ENCODE results near the gene APC. TPM values are rescaled to one million over a fixed set of nuclear protein-coding genes. Genes with fewer than 3 reads are reported as not detected.
A peak's percentile ranks its signal among the peaks of the same experiment; 100 is the strongest.

The APC gene
- total RNA-seq, 4 donors from 2014 or later, result 70.4 to 91.9 (median 83.1) TPM

GRCh38 chr5:112707187-112708102 is 30.2 kb upstream of the APC start:
- 2% methylated on average over 45 to 46 of the region's 61 CpGs for WGBS, 2 donors

GRCh38 chr5:112708103-112708622 is 29.5 kb upstream of the APC start:
- H3K9me3 ChIP-seq, result no peaks in the 10 kb centered on the region
- H3K36me3 ChIP-seq, result no peaks in the 10 kb centered on the region
- H3K4me3 ChIP-seq, result peak overlapping the region; percentile 84 to 99 (median 91)
- no peak for DNase-seq (ENCODE audit: low spot score in 2 of 2)
- H3K4me1 ChIP-seq, result peaks cover 0 to 44% (median 21%) of the 10 kb centered on the region in 4 donors
- H3K27me3 ChIP-seq, result no peaks in the 10 kb centered on the region
- WGBS, 2 donors, result 0 to 2% methylated on average over 13 of the region's 13 CpGs
- peak overlapping the region; percentile 90 to 96 (median 93) for H3K27ac ChIP-seq
- TF ChIP-seq POLR2A (IDR thresholded peaks at IDR 0.05) (no peak), EP300 (IDR thresholded peaks at IDR 0.05) (no peak), CTCF (IDR thresholded peaks at IDR 0.05) (no peak)

More at GRCh38 chr5:112707187-112708102, 30.2 kb upstream of the APC start:
- peak; percentile 90 to 92 for DNase-seq (ENCODE audit: low spot score in 2 of 2)
- Histone ChIP-seq H3K27me3 (no peaks in the 10 kb centered on the region), H3K27ac (peak overlapping the region; percentile 90 to 96 (median 93)), H3K4me3 (peak overlapping the region; percentile 84 to 99 (median 91)), H3K9me3 (no peaks in the 10 kb centered on the region), H3K4me1 (peaks cover 0 to 40% (median 21%) of the 10 kb centered on the region in 4 donors), H3K36me3 (no peaks in the 10 kb centered on the region)
- TF ChIP-seq CTCF (IDR thresholded peaks at IDR 0.05), result peak in 2 of 5 experiments; percentile 11 to 21
- TF ChIP-seq POLR2A (IDR thresholded peaks at IDR 0.05), result peak; percentile 58 to 77
- peak; percentile 39 to 90 for TF ChIP-seq EP300 (IDR thresholded peaks at IDR 0.05)

- DNase-seq (ENCODE audit: low spot score in 2 of 2), result no peak
Observed at GRCh38 chr5:112709416-112709815, 28.3 kb upstream of the APC start.

GRCh38 chr5:112710896-112711295 is 26.8 kb upstream of the APC start:
- no peaks in the 10 kb centered on the region for H3K27me3 ChIP-seq
- no peak overlapping the region for H3K4me3 ChIP-seq
- no peak overlapping the region for H3K27ac ChIP-seq
- TF ChIP-seq CTCF (IDR thresholded peaks at IDR 0.05) (no peak), POLR2A (IDR thresholded peaks at IDR 0.05) (no peak), EP300 (IDR thresholded peaks at IDR 0.05) (no peak)
- WGBS, 2 donors, result 95% methylated on average over 4 of the region's 4 CpGs
- no peaks in the 10 kb centered on the region for H3K9me3 ChIP-seq
- H3K4me1 ChIP-seq, result peaks cover 0 to 59% (median 21%) of the 10 kb centered on the region in 4 donors
- no peaks in the 10 kb centered on the region for H3K36me3 ChIP-seq
- DNase-seq (ENCODE audit: low spot score in 2 of 2), result no peak

More at GRCh38 chr5:112709416-112709815, 28.3 kb upstream of the APC start:
- Histone ChIP-seq H3K4me1 (peaks cover 0 to 54% (median 21%) of the 10 kb centered on the region in 4 donors), H3K9me3 (no peaks in the 10 kb centered on the region), H3K4me3 (no peak overlapping the region), H3K27me3 (no peaks in the 10 kb centered on the region), H3K27ac (no peak overlapping the region), H3K36me3 (no peaks in the 10 kb centered on the region)
- WGBS, 2 donors, result 75 to 86% methylated on average over 3 of the region's 3 CpGs
- TF ChIP-seq EP300 (IDR thresholded peaks at IDR 0.05) (no peak), POLR2A (IDR thresholded peaks at IDR 0.05) (no peak)

GRCh38 chr5:112711436-112711835 is 26.2 kb upstream of the APC start:
- Histone ChIP-seq H3K4me1 (peaks cover 0 to 59% (median 21%) of the 10 kb centered on the region in 4 donors), H3K36me3 (no peaks in the 10 kb centered on the region), H3K27me3 (no peaks in the 10 kb centered on the region), H3K4me3 (no peak overlapping the region), H3K27ac (no peak overlapping the region), H3K9me3 (no peaks in the 10 kb centered on the region)
- 86% methylated on average over 3 of the region's 3 CpGs for WGBS, 2 donors
- TF ChIP-seq POLR2A (IDR thresholded peaks at IDR 0.05) (no peak), EP300 (IDR thresholded peaks at IDR 0.05) (no peak), CTCF (IDR thresholded peaks at IDR 0.05) (no peak)
- no peak for DNase-seq (ENCODE audit: low spot score in 2 of 2)
